Amniotic stem cell (primary cell): ENCODE results near the gene SMYD3.

Experiments
- DNase-seq: peaks from one replicate; lab custom pipeline; 2025; lab: John Stamatoyannopoulos, UW

The SMYD3 gene

DNA sequence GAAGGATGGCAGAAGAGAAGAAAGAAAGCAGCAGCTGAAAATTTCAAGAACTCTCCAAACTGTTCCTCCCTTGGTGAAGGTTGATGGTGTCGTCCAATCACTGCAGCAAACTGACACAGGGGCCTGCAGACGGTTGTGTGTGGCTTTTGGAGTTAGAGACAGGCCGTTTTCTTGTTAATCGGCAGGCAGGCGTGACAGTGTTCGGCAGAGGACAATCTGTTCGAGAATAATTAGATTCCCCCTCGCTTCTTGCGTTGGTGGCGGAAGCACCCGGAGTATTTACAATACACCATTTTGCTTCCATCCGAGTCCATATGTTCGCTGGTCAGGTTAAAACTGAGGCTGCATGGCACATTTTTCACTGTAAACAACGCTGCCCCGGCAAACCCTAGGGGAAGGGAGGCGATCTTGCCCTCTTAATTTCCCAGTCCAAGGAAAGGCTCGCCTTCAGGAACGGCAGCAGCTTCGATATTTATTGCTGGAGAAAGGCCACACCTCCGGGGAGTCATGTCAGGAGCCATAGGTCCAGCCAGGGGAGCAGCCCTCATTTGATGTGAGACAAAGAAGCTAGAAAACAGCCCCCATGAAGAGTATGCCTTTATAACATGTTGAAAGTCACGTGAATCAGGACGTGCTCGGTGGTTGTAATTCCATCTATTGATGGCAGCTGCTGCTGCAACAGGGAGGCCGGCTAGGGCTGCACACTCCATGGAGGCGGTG lies 360.1 kb downstream of the SMYD3 start:
- DNase-seq, result no peak

- DNase-seq, result no peak
Observed at GRCh38 chr1:246145900-246146299, 361.2 kb downstream of the SMYD3 start.

DNA sequence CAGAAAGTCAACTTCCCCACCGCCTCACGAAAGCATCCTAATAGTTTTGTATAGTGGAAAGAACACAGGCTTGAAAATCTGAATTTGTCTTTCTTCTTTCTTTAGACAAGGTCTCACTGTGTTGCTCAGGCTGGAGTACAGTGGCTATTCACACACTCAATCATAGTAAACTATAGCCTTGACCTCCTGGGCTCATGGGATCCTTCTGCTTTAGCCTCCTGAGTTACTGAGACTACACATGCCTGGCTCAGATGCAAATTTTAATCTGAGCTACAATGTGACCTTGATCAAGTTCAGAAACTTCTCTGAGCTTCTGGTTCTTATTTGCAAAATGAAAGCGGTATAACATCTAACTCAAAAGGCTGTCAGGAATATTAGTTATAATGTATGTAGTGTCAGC lies 362.1 kb downstream of the SMYD3 start:
- no peak for DNase-seq

GRCh38 chr1:246142320-246142893 lies 364.7 kb downstream of the SMYD3 start:
- DNase-seq, result peak; percentile 88

GRCh38 chr1:246141306-246141705 lies 365.8 kb downstream of the SMYD3 start:
- DNase-seq, result no peak

DNA sequence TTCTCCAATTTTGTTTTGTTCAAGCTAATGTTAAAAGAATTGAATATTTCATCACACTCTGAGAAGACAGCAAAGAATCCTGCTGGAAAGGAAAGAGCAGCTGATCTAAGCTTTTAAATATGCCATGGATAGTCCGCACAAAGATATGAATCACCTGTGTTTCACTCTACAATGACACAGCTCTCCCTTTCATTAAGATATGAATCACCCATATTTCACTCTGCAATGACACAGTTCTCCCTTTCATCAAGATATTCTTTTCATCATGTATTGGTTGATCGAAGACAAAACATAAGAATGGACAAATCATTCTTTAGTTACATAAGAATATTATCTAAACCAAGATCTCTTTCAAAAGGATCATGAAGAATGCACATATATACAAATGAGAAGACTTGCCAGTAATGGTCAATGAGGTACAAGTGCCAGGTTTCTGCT lies 367.3 kb downstream of the SMYD3 start:
- DNase-seq, result peak; percentile 81

GRCh38 chr1:246138781-246139180 lies 368.3 kb downstream of the SMYD3 start:
- no peak for DNase-seq

GRCh38 chr1:246136477-246136876 lies 370.6 kb downstream of the SMYD3 start:
- DNase-seq, result no peak

- no peak for DNase-seq
Observed at GRCh38 chr1:246134789-246135188, 372.3 kb downstream of the SMYD3 start.

GRCh38 chr1:246131095-246131494 lies 376.0 kb downstream of the SMYD3 start:
- no peak for DNase-seq

DNA sequence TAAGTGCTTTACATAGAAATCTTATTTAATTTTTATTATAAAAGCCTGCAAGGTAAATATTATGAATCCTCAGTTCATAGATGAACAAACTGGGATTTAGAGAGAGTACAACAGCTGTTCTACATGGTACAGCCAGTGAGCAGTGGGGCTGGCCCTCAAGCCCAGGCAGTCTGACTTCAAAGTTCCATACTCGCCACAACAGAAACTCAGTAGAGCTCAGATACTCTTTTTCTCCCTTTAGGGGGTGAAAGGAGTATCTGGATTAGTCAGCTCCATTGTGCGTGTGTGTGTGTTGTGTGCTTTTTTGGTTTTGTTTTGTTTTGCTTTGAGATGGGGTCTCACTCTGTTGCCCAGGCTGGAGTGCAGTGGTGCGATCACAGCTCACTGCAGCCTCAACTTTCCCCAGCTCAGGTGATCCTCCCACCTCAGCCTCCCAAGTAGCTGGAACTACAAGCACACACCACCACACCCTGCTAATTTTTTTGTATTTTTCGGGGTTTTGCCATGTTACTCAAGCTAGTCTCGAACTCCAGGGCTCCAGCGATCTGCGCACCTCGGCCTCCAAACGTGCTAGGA lies 378.5 kb downstream of the SMYD3 start:
- no peak for DNase-seq

GRCh38 chr1:246126580-246126979 lies 380.5 kb downstream of the SMYD3 start:
- no peak for DNase-seq

GRCh38 chr1:246122071-246122470 lies 385.0 kb downstream of the SMYD3 start:
- no peak for DNase-seq

DNA sequence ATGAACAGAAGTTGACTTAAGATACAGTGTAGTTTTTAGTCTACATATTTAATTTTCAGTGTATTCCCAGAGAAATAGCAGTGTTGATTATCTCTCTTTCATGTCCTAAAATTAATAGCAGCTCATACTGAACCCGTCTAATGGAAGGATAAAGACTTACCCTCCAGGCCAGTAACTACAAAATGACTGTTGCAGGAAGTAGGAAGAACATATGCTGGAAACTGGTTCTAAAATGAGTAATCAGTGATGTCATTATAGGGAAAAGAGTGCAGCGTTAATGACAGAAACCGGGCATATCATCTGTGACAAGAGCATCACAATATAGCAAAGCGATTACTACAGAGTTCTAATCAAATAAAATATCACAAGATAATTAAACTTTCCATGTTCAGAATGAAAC lies 385.5 kb downstream of the SMYD3 start:
- no peak for DNase-seq

DNA sequence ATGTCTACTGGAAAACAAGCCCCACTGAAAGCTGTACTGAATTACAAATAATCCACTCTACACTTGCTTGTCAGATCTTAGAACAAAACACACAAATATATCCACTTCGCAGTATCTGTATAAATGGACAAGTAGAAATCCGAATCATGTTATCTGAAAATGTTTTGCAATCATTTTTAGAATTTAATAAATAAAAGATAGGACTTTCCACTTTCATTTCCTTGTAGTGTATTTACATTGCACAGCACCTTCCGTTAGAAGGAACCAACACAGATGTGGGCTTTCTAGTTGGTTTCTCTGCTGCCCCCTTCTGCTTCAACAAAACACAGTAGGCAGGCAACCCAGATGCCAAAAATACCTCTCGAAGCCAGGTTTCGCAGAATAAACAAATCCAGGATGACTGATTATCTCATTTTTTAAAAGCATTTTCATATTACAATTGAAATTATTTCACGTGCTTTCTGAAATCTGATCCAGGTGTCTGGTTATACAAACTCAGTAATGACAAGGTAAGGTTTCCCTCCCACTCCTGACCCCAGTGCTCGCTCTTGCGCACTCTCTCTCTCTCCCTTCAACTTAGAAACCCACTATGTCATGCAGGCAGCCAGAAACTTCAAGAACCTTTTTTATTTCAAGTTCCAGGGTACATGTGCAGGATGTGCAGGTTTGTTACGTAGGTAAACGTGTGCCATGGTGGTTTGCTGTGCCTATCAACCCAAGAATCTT lies 389.9 kb downstream of the SMYD3 start:
- DNase-seq, result peak; percentile 45

DNA sequence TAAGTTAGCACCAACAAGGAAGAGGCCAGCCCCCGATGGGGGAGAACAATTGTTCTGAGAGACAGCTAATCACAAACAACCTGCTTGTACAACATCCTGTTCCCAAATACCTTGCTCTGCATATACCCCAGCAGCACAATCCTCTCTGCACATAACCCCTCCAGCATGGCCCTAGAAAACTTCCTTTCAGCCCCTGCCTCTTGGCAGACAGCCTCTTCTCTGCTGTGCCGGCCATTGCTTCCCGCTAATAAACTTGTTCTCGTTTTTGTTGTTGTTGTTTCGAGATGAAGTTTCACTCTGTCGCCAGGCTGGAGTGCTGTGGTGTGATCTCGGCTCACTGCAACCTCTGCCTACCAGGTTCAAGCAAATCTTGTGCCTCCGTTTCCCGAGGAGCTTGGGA lies 392.7 kb downstream of the SMYD3 start:
- DNase-seq, result no peak

- no peak for DNase-seq
Observed at GRCh38 chr1:246113555-246114095, 393.5 kb downstream of the SMYD3 start.

DNA sequence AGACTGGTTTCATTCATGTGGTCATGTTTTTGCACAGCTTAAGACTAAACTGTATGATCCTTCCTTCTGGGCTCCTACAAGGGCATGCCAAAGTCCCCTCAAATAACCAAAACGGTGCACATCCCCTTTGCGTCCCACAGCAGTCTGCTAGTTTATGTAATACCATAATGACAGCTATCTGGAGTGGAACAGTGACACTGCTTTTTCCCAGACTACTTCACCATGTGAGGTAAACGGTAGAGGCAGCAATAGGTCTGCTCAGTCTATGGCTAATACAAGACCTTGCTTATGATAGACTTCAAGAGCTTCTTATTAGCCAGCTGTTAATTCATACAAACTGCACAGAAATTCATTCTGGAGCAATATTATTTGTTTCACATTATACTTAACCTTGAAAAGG lies 395.5 kb downstream of the SMYD3 start:
- no peak for DNase-seq

GRCh38 chr1:246110343-246111219 lies 396.5 kb downstream of the SMYD3 start:
- no peak for DNase-seq

- DNase-seq, result no peak
Observed at GRCh38 chr1:246108278-246108925, 398.7 kb downstream of the SMYD3 start.
